C4-2B (cell line): ENCODE measurements around the gene PLP2.

Source experiments
- ZFX ChIP-seq: fragments of 450-650 bp; IDR thresholded peaks from 2 replicates; pipeline ENCODE4 v1.6.1; 2017
- TF ChIP-seq, protein P1 (sequence below): fragments of 450-650 bp; conservative IDR thresholded peaks from 2 replicates; pipeline ENCODE4 v1.5.1; 2017; ENCODE audit warnings: mild to moderate bottlenecking

DNA sequence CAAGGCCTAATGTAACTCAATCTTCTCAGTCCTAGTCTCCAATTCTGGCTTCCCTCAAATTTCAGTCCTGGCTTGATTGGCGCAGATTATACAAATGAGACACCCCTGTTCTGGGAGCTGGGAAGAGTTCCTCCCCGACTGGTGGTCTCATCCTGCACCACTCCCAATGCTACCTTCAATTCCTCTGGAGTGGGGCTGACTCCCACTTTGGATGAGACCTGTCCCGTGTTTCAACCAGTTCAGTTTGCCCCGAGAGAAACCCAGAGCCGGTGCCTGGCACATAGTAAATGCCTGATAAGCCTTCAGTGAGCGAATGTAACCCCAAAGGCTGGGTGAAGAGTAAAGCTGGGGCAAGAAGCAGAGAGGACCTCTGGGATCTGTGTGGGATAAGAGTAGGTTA lies 32.3 kb downstream of the PLP2 start:
- TF ChIP-seq, protein P1, sequence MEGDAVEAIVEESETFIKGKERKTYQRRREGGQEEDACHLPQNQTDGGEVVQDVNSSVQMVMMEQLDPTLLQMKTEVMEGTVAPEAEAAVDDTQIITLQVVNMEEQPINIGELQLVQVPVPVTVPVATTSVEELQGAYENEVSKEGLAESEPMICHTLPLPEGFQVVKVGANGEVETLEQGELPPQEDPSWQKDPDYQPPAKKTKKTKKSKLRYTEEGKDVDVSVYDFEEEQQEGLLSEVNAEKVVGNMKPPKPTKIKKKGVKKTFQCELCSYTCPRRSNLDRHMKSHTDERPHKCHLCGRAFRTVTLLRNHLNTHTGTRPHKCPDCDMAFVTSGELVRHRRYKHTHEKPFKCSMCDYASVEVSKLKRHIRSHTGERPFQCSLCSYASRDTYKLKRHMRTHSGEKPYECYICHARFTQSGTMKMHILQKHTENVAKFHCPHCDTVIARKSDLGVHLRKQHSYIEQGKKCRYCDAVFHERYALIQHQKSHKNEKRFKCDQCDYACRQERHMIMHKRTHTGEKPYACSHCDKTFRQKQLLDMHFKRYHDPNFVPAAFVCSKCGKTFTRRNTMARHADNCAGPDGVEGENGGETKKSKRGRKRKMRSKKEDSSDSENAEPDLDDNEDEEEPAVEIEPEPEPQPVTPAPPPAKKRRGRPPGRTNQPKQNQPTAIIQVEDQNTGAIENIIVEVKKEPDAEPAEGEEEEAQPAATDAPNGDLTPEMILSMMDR: no peak
- no peak for TF ChIP-seq ZFX
